ENCODE results near the gene FRMD8.

DNA sequence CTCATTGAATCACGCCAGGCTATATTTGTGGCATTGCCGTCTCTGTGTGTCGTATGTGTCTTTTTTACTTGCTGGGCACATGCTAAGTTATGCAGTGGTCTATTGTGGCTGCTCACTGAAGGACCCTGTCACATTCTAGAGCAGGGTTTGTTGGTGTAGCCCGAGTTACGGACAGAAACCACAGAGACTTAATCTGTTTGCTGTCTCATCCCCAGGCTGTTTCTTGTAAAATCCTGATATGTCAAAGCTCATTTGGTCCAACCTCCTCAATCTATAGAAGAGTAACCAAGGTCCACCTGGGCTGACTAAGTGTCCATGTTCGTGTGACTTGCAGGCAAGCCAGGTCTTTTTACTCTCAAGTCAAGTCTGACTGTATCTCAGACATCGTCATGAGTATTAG, 47.8 kb upstream of the FRMD8 start:
- TF ChIP-seq, protein P1, sequence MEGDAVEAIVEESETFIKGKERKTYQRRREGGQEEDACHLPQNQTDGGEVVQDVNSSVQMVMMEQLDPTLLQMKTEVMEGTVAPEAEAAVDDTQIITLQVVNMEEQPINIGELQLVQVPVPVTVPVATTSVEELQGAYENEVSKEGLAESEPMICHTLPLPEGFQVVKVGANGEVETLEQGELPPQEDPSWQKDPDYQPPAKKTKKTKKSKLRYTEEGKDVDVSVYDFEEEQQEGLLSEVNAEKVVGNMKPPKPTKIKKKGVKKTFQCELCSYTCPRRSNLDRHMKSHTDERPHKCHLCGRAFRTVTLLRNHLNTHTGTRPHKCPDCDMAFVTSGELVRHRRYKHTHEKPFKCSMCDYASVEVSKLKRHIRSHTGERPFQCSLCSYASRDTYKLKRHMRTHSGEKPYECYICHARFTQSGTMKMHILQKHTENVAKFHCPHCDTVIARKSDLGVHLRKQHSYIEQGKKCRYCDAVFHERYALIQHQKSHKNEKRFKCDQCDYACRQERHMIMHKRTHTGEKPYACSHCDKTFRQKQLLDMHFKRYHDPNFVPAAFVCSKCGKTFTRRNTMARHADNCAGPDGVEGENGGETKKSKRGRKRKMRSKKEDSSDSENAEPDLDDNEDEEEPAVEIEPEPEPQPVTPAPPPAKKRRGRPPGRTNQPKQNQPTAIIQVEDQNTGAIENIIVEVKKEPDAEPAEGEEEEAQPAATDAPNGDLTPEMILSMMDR (IDR thresholded peaks at IDR 0.05 in 8 of 11, conservative IDR thresholded peaks at IDR 0.05 in 3 of 11), result no peak
- TF ChIP-seq POLR2AphosphoS5 (IDR thresholded peaks at IDR 0.05), result no peak

Measured in spleen (tissue), 7 donors.